HG02588 (cell line): ENCODE results near the gene BACH2.
"Not testable (repeated sequence)": the region's sequence is repeated elsewhere in the genome, so short reads cannot be mapped to it uniquely, and the experiment has no call there.

Experiments used
- ATAC-seq: cut with Tn5 transposase; IDR thresholded peaks from one replicate; pipeline ENCODE4 v1.9.1; 2021; ENCODE audit warnings: mild to moderate bottlenecking, moderate library complexity; ENCODE audit not compliant: unreplicated experiment

Gene BACH2

GRCh38 chr6:89979481-89980119 is 317.0 kb downstream of the BACH2 start:
- ATAC-seq: no peak

- ATAC-seq: no peak
These were observed 317.9 kb downstream of the BACH2 start for GRCh38 chr6:89978749-89979145.

- no peak for ATAC-seq
These were observed 318.6 kb downstream of the BACH2 start for GRCh38 chr6:89977808-89978748.

- ATAC-seq: no peak
These were observed 320.0 kb downstream of the BACH2 start for GRCh38 chr6:89976694-89977020.

GRCh38 chr6:89975991-89976693 is 320.5 kb downstream of the BACH2 start:
- ATAC-seq: no peak

GRCh38 chr6:89975366-89975765 is 321.3 kb downstream of the BACH2 start:
- no peak for ATAC-seq

- ATAC-seq: no peak
These were observed 321.8 kb downstream of the BACH2 start for GRCh38 chr6:89974834-89975233.

- ATAC-seq: no peak
These were observed 324.6 kb downstream of the BACH2 start for GRCh38 chr6:89972025-89972381.

- not testable (repeated sequence) for ATAC-seq
These were observed 325.2 kb downstream of the BACH2 start for GRCh38 chr6:89971338-89972024.

- no peak for ATAC-seq
These were observed 325.9 kb downstream of the BACH2 start for GRCh38 chr6:89970609-89971337.

- no peak for ATAC-seq
These were observed 326.6 kb downstream of the BACH2 start for GRCh38 chr6:89970072-89970471.

GRCh38 chr6:89966913-89967312 is 329.7 kb downstream of the BACH2 start:
- no peak for ATAC-seq

GRCh38 chr6:89966228-89966544 is 330.5 kb downstream of the BACH2 start:
- ATAC-seq: no peak

- ATAC-seq: no peak
These were observed 331.0 kb downstream of the BACH2 start for GRCh38 chr6:89965441-89966227.

GRCh38 chr6:89963391-89963790 is 333.3 kb downstream of the BACH2 start:
- ATAC-seq: no peak

- no peak for ATAC-seq
These were observed 335.2 kb downstream of the BACH2 start for GRCh38 chr6:89961481-89961880.

GRCh38 chr6:89959883-89960282 is 336.8 kb downstream of the BACH2 start:
- ATAC-seq: no peak

GRCh38 chr6:89956182-89956581 is 340.5 kb downstream of the BACH2 start:
- no peak for ATAC-seq

- ATAC-seq: no peak
These were observed 341.3 kb downstream of the BACH2 start for GRCh38 chr6:89955364-89955763.

- no peak for ATAC-seq
These were observed 341.9 kb downstream of the BACH2 start for GRCh38 chr6:89954721-89955148.
